HFF-Myc (cell line): ENCODE measurements around the gene SP110.
"Not testable (repeated sequence)": the region's sequence is repeated elsewhere in the genome, so short reads cannot be mapped to it uniquely, and the experiment has no call there.

ENCODE experiments used
- DNase-seq: peaks from one replicate; pipeline ENCODE4 v3.0.0-alpha.2; 2011; ENCODE audit warnings: low read depth; ENCODE audit errors: extremely low read depth
- H3K4me3 ChIP-seq: replicated peaks from 2 replicates; pipeline ENCODE4 v1.5.1; 2011; ENCODE audit warnings: low read depth, mild to moderate bottlenecking, control low read depth, low read length
- CTCF ChIP-seq: IDR thresholded peaks from 2 replicates; pipeline ENCODE4 v1.5.1; 2012; ENCODE audit warnings: mild to moderate bottlenecking, low read depth, low read length, control low read depth; ENCODE audit errors: missing control alignments

The SP110 gene

DNA sequence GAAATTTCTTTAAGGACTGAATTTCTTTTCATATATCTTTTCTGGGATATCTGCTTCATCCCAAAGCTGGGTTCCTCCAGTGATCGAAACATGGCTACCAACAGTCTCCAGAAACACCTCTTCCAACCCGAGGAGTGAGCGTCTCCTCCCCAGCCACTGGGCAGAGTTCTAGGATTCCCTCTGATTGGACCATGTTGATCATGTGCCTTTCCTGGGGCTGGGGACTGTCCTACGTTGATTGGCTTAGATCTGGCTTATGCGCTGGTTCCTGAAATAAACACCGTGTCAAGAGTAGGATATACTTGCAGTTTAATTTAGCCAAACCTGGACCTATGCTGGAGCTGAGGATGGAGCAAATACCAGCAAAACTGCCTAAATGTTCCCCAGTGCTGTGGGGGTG lies 95.5 kb downstream of the SP110 start:
- no peak overlapping the region for H3K4me3 ChIP-seq
- no peak for DNase-seq
- TF ChIP-seq CTCF, result no peak

DNA sequence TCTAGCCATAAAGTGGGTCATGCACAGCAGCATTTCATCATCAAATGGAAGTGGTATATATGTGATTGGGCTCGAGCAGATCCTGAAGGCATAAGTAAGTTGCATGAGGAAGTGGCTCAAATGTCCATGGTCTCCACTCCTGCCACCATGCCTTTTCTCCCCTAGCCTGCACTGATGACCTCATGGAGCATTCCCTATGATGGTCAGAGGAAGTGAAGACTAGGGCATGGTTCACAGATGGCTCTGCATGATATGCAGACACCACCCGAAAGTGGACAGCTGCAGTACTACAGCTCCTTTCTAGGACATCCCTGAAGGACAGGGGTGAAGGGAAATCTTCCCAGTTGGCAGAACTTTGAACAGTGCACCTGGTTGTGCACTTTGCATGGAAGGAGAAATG lies 99.4 kb downstream of the SP110 start:
- H3K4me3 ChIP-seq, DNase-seq: not testable (repeated sequence)

DNA sequence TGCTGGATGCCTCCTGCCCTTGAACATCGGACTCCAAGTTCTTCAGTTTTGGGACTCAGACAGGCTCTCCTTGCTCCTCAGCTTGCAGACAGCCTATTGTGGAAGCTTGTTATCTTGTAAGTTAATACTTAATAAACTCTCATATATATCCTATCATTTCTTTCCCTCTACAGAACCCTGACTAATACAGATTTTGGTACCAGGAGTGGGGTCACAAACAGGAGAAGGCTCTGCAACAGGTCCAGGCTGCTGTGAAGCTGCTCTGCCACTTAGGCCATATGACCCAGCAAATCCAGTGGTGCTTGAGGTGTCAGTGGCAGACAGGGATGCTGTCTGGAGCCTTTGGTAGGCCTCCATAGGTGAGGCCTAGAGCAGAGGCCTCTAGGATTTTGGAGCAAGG lies 100.0 kb downstream of the SP110 start:
- not testable (repeated sequence) for DNase-seq, H3K4me3 ChIP-seq
